Subcutaneous abdominal adipose tissue (tissue), 5 donors: ENCODE measurements around the gene PLA2G2F.

ENCODE experiments used
- H3K27ac ChIP-seq: one replicate; pipeline ENCODE4 v1.7.0; 2013; ENCODE audit warnings: low read depth, mild to moderate bottlenecking, inconsistent platforms, low read length, moderate library complexity
- H3K27me3 ChIP-seq, 5 donors: one replicate each; pipeline ENCODE4 v1.7.0; 2013; ENCODE audit warnings: low read length in 5 of 5, inconsistent platforms in 1 of 5; ENCODE audit not compliant: control insufficient read depth in 5 of 5, insufficient read depth in 4 of 5
- H3K36me3 ChIP-seq, 5 donors: one replicate each; pipeline ENCODE4 v1.7.0; 2013; ENCODE audit warnings: low read length in 5 of 5; ENCODE audit not compliant: control insufficient read depth in 5 of 5, insufficient read depth in 5 of 5
- H3K4me1 ChIP-seq, 5 donors: one replicate each; pipeline ENCODE4 v1.7.0; 2013; ENCODE audit warnings: low read length in 5 of 5, mild to moderate bottlenecking in 3 of 5, moderate library complexity in 1 of 5; ENCODE audit not compliant: control insufficient read depth in 5 of 5, insufficient read depth in 5 of 5
- H3K4me3 ChIP-seq, 5 donors: one replicate each; pipeline ENCODE4 v1.7.0; 2013; ENCODE audit warnings: low read length in 5 of 5, low read depth in 1 of 5
- H3K9ac ChIP-seq, 5 donors: one replicate each; pipeline ENCODE4 v1.7.0; 2013; ENCODE audit warnings: low read length in 5 of 5, mild to moderate bottlenecking in 4 of 5, moderate library complexity in 3 of 5
- H3K9me3 ChIP-seq, 5 donors: one replicate each; pipeline ENCODE4 v1.7.0; 2013; ENCODE audit warnings: low read length in 5 of 5; ENCODE audit not compliant: control insufficient read depth in 5 of 5
- donor health status: healthy.
- donor health status: healthy.
- donor health status: healthy.
- donor health status: healthy.
- donor health status: healthy.

PLA2G2F gene

DNA sequence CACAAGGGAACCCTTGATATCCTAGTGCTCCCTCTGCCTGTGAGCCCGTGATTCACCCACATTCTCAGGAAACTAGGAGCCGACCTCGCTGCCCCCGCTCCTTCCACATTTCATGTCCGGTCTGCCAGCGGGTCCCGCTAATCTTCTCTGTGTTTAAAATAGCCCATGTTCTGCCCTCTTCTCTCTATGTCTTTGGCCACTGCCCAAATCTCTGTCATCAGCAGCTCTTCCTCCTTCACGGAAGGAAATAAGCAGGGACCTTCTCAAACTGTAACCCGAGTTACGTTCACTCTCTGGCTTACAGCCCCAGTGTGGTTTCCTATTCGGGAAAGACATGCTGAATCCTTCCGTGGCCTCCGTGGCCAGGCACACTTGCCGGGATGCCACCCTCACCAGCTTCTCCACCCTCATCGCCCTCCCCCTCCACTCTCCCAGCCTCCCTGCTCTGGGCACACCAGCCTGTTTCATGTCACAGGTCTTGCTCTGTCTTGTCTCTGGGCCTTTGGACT lies 25.6 kb downstream of the PLA2G2F start:
- no peak overlapping the region for H3K4me3 ChIP-seq
- H3K4me1 ChIP-seq, result peaks cover 1 to 40% (median 9%) of the 10 kb centered on the region in 5 donors
- H3K27me3 ChIP-seq, result peaks cover 0 to 13% (median 13%) of the 10 kb centered on the region in 5 donors
- H3K36me3 ChIP-seq, result no peaks in the 10 kb centered on the region
- H3K27ac ChIP-seq, result no peak overlapping the region
- H3K9me3 ChIP-seq, result peaks cover 2 to 31% (median 26%) of the 10 kb centered on the region in 5 donors
- no peak overlapping the region for H3K9ac ChIP-seq

DNA sequence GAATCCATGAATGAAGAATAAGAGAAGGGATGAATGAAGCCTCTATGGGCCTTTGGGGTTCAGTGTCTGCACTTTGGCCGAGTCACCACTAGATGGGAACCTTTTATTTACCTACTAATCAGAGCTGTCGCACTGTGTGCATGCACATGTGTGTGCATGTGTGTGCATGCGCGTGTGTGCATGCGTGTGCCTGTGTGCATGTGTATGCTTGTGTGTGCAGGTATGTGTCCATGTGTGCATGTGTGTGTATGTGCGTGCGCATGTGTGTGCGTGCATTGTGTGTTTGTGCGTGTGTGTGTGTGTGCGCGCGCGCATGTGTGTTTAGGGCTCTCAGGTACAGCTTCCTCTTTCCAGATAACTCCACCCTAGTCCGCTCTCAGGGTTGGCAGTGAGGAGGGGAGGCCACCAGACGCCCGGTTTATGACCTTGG lies 26.4 kb downstream of the PLA2G2F start:
- Histone ChIP-seq H3K4me3 (no peak overlapping the region), H3K36me3 (no peaks in the 10 kb centered on the region), H3K9me3 (peaks cover 1 to 25% (median 18%) of the 10 kb centered on the region in 5 donors), H3K4me1 (peaks cover 1 to 40% (median 9%) of the 10 kb centered on the region in 5 donors), H3K9ac (no peak overlapping the region), H3K27ac (no peak overlapping the region), H3K27me3 (peaks cover 0 to 15% (median 13%) of the 10 kb centered on the region in 5 donors)

DNA sequence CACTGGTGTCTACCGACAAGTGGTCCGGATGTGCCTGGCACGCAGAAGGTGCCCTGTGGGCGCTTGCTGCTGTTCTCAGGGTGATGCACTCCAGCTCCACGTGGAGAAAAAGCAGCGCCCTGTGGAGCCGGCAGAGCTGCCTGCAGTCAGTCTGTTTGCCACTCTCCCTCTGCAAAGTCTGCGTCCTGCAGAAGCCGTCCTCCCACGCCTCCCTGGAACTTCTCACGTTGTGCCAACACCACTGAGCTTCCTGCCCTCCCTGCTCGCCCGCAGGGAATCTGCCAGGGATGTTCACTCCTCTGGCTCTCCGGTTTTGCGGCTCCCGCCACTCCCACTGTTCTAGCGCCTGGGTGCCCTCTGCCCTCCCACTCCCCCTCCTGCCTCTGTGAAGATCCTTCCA lies 26.9 kb downstream of the PLA2G2F start:
- Histone ChIP-seq H3K27me3 (peaks cover 0 to 15% (median 13%) of the 10 kb centered on the region in 5 donors), H3K4me3 (no peak overlapping the region), H3K27ac (no peak overlapping the region), H3K36me3 (no peaks in the 10 kb centered on the region), H3K9ac (no peak overlapping the region), H3K4me1 (peaks cover 1 to 44% (median 9%) of the 10 kb centered on the region in 5 donors), H3K9me3 (peaks cover 0 to 20% (median 13%) of the 10 kb centered on the region in 5 donors)

DNA sequence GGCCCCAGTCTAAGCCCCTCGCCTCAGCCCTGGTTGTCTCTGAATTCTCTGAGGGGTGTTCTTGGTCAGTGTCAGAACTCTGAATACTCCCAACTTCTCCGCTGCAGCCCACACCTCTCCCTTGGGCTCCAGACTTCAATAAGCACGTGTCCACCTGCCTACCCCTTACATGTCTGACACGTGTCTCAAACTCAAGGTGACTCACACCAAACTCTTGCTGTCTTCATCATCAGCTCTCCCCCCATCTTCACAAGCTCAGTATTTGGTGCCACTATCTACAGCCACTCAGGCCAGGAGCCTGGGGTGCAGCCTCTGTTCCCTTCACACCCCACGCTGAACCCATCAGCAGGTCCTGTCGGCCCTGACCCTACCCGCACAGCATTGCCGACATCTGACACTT lies 28.0 kb downstream of the PLA2G2F start:
- Histone ChIP-seq H3K4me1 (peaks cover 1 to 50% (median 13%) of the 10 kb centered on the region in 5 donors), H3K9me3 (peaks cover 0 to 11% (median 7%) of the 10 kb centered on the region in 5 donors), H3K36me3 (no peaks in the 10 kb centered on the region), H3K27me3 (peaks cover 0 to 15% (median 13%) of the 10 kb centered on the region in 5 donors), H3K9ac (no peak overlapping the region), H3K4me3 (no peak overlapping the region), H3K27ac (no peak overlapping the region)

DNA sequence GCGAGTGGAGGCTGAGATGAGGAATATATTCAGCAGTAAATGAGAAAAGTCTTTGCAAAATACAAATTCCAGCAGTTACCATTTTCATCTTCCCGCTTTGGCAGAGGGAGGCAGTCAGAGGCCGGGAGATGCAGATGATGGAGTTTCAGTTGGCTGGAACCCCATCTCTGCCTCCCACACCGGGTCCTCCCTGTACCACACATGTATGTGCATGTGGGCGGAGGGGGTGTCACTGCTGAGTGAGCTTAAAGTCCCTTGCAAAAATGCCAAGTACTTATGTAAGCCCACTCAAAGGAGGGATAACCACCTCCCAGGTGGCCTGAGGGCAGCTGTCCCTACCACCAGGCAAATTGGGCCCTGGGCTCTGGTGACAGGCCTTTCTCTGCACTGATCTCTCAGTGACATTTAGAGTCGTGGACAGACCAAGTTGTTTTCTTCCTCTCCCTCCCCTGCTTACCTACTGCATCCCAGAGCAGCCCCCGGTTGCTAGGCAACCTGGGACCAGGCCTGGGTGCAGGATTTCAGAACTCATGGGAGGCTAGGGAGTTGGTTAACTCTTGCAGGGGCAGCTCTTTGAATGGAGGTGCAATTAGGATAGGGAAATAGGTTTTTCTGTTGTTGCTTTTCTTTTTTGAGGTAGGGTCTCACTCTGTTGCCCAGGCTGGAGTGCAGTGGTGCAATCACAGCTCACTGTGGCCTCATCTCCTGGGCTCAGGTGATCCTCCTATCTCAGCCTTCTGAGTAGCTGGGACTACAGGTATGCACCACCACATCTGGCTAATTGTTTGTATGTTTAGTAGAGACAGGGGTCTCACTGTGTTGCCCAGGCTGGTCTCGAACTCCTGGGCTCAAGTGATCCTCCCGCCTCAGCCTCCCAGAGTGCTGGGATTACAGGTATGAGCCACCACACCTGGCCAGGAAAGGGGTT lies 29.7 kb downstream of the PLA2G2F start:
- Histone ChIP-seq H3K9me3 (no peaks in the 10 kb centered on the region), H3K27me3 (peaks cover 0 to 15% (median 13%) of the 10 kb centered on the region in 5 donors), H3K9ac (no peak overlapping the region), H3K36me3 (no peaks in the 10 kb centered on the region), H3K4me1 (peaks cover 1 to 48% (median 13%) of the 10 kb centered on the region in 5 donors), H3K27ac (no peak overlapping the region), H3K4me3 (no peak overlapping the region)

DNA sequence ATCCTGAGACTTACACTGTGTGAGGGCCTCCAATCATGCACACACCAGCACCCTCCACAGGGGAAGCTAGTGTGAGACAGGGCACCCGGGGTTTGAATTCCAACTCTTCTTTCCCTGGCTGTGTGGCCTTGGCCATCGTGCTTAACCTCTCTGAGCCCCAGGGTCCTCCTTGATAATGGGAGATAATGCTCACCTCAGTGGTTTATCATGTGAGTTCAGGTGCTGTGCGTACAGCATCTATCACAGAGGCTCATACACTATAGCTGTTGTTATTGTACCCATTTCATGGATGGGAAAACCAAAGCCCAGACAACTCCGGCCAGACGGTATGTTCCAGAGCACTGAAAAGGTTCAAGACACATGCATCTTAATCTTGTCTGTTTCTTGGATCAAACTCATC lies 30.8 kb downstream of the PLA2G2F start:
- Histone ChIP-seq H3K27me3 (peaks cover 0 to 15% (median 13%) of the 10 kb centered on the region in 5 donors), H3K27ac (no peak overlapping the region), H3K9ac (no peak overlapping the region), H3K36me3 (no peaks in the 10 kb centered on the region), H3K4me3 (no peak overlapping the region), H3K9me3 (no peaks in the 10 kb centered on the region), H3K4me1 (peaks cover 0 to 48% (median 9%) of the 10 kb centered on the region in 5 donors)

DNA sequence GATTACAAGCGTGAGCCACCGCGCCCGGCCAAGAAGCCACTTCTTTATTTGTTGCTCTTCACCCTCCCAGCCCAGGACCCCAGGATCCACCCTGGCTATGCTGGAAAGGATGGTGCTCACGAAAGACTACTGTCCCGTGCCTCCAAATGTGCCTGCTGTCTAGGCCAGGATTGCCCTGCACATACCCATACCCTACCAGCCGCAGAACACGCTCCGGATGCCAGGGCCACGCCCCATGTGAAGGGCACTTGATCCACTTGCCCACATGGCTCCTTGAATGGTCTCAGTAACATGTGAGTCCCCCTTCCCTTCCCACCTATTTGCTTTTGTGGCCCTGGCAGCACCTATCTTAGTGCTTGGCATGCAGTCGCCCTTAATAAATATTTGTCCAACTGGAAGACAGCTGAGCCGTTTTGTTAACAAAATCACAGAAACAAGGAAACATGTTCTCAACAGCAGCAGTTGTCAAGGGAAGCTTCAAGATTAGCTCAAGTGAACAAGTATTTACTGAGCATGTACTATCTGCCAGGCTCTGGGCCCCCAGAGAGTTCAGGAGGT lies 33.0 kb downstream of the PLA2G2F start:
- Histone ChIP-seq H3K9ac (no peak overlapping the region), H3K4me1 (peaks cover 0 to 37% (median 5%) of the 10 kb centered on the region in 5 donors), H3K27ac (no peak overlapping the region), H3K9me3 (no peaks in the 10 kb centered on the region), H3K4me3 (no peak overlapping the region), H3K36me3 (no peaks in the 10 kb centered on the region), H3K27me3 (peaks cover 0 to 8% (median 4%) of the 10 kb centered on the region in 5 donors)

DNA sequence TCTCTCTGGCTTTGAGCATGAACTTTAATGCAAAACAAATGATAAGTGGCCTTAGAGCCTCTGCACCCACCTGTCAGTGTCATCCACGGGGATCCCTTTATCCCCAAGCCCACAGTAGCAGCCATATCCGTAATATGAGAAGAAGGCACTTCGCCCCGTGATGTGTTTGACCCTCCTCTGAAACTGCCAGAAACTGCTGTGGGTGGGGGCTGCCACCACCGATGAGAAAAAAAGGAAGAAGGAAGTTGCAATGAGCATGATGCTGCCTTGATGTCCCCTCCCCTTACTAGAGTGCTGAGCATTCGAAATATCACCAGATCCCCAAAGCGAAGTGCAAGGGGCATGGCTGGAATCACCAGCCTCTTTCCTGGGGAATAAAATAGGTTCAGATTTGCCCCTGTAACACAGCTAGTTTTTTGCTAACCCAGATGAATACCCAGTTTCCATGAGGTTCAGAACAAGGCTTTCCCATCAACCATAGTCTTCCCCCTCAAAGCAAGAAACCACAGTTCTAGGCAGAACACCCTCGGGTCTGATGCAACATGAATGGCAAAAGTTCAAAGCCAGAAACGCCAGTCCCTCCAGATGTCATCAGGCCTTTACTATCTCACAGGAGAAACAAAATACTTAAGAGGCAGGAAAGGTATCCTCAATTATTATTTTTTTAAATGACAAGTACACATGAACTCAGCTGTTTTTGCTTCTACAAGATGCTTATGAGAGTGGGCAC lies 36.0 kb downstream of the PLA2G2F start:
- H3K27ac ChIP-seq, result no peak overlapping the region

DNA sequence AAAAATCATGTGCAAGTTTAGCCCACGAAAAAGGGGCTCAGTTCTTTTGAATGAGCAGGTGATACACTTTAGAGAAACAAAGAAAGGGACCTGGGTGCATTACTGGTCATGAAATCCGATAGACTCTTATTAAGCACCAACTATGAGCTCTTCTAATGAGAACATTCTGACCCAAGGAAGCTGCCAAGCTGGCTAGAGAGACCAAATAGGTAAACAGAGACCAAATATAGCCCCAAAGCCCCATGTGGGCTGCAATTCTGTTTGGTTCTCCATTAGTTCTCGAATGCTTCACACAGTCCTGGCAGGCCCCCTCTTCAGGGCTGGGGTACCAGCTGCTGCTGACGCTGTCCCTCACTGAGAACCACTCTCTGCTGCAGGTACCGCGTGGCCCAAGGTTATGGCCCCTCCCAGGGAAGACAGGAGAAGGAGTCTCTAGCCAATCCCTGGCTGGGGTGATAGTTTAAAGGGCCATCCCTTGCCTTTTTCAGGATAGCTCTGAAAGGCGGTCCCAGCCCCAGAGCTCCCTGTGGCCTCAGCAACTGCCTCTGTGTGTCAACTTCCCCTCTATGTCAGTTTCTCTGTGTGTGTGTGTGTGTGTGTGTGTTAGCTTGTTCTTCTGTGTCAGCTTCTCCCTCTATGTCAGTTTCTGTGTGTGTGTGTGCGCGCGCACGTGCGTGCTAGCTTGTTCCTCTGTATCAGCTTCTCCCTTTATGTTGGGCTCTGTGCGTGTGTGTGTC lies 39.7 kb downstream of the PLA2G2F start:
- no peak overlapping the region for H3K27ac ChIP-seq

More for the DNA sequence above, 36.0 kb downstream of the PLA2G2F start:
- Histone ChIP-seq H3K4me3 (no peak overlapping the region), H3K9ac (no peak overlapping the region), H3K27me3 (peaks cover 0 to 2% (median 0%) of the 10 kb centered on the region in 5 donors), H3K9me3 (peaks cover 0 to 6% (median 5%) of the 10 kb centered on the region in 5 donors), H3K4me1 (peaks cover 0 to 28% (median 5%) of the 10 kb centered on the region in 5 donors), H3K36me3 (no peaks in the 10 kb centered on the region)

More for the DNA sequence above, 39.7 kb downstream of the PLA2G2F start:
- Histone ChIP-seq H3K4me3 (no peak overlapping the region), H3K4me1 (peaks cover 0 to 16% (median 5%) of the 10 kb centered on the region in 5 donors), H3K9ac (no peak overlapping the region), H3K36me3 (no peaks in the 10 kb centered on the region), H3K27me3 (peaks cover 0 to 11% (median 8%) of the 10 kb centered on the region in 5 donors), H3K9me3 (peaks cover 0 to 6% (median 5%) of the 10 kb centered on the region in 5 donors)
